Lower lobe of right lung (tissue), 2 donors: ENCODE data around the gene ZNF594. TPM values are rescaled to one million over a fixed set of nuclear protein-coding genes. Genes with fewer than 3 reads are reported as not detected.
A peak's percentile ranks its signal among the peaks of the same experiment; 100 is the strongest.
"Not testable (repeated sequence)": the region's sequence is repeated elsewhere in the genome, so short reads cannot be mapped to it uniquely, and the experiment has no call there.

Experiments
- ATAC-seq, 2 donors: fragments of 200-7000 bp; cut with Tn5 transposase; one replicate each; pipeline ENCODE4 v1.9.1; 2020 to 2022; ENCODE audit warnings: mild to moderate bottlenecking in 2 of 2, moderate library complexity in 2 of 2
- DNase-seq: peaks from one replicate; pipeline ENCODE4 v3.0.0-alpha.2; 2020
- H3K27ac ChIP-seq: fragments of 200-600 bp; one replicate; pipeline ENCODE4 v1.8.0; 2022
- H3K27me3 ChIP-seq: fragments of 200-600 bp; one replicate; pipeline ENCODE4 v1.8.0; 2022; ENCODE audit warnings: low read depth
- H3K36me3 ChIP-seq: fragments of 200-600 bp; one replicate; pipeline ENCODE4 v1.8.0; 2022; ENCODE audit warnings: mild to moderate bottlenecking
- H3K4me1 ChIP-seq: fragments of 200-600 bp; one replicate; pipeline ENCODE4 v1.8.0; 2022
- H3K4me3 ChIP-seq: fragments of 200-600 bp; one replicate; pipeline ENCODE4 v1.8.0; 2022; ENCODE audit warnings: mild to moderate bottlenecking
- H3K9me3 ChIP-seq: fragments of 200-600 bp; one replicate; pipeline ENCODE4 v1.8.0; 2022
- intact Hi-C: fragments of 100-400 bp; cut with DNase I; formaldehyde crosslinking; loops from one replicate; pipeline ENCODE4 v1.11.0; 2022
- long read RNA-seq: library from polyadenylated mRNA; unstranded; transcript quantifications from one replicate; pipeline ENCODE4 v2.0.0, GENCODE V29; 2021
- total RNA-seq: library from RNA; stranded (reverse); fragmentation: NEBNext Ultra II Directional; extraction: Animal tissue kit (Norgen Biotek cat#: 25700); gene quantifications from one replicate; pipeline ENCODE4 v1.2.1, GENCODE V29; 2021
- TF ChIP-seq, protein P1 (sequence below): fragments of 200-600 bp; IDR thresholded peaks from one replicate; pipeline ENCODE4 v1.8.0; 2022; ENCODE audit warnings: antibody characterized with exemption, mild to moderate bottlenecking
- donor health status: DM: no; HTN: yes; CAD: no; lungs with severe emphysema.

ZNF594 gene
- 8.7 TPM for total RNA-seq
- long read RNA-seq, full-length matches to known transcripts: 1 of 1 reads
- long read RNA-seq, partial matches to known transcripts: 0 of 1 reads
- long read RNA-seq, other reads (novel, unspliced or antisense): 0 of 1 reads

DNA sequence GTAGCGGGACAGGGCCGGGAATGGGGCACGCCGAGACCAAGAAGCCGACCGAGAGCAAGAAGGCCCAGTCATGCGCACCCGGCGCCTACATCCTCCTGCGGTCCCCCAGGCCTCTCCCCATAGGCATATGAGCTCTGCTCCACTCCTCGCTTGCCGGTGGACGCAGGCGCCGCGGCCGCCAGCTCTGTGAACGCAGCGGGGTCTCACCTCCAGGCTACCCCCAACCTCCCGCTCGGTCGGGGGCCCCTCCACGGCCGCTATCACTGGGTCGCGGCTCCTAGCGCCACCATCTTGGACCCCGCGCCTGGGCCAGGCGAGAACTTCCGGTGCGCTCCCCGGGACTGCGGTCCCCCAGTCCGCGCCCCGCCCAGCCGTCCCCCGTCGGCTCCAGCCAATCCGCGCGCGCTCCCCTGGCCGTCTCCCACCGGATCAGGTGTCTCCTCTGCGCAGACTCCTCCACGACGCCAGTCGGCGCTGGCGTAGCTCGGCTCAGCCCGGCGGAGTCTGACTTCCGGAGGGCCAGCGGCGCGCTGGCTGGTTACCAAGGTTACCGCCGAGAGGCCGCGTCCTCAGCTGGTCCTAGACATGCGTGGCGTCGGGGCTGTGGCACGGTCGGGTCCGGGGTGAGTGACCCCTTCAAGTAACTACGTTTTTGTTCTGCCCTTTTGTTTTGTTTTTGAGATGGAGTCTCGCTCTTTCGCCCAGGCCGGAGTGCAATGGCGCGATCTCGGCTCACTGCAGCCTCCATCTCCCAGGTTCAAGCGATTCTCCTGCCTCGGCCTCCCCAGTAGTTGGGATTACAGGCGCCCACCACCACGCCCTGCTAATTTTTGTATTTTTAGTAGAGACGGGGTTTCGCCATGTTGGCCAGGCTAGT, at the start of gene ZNF594:
TSS of gene ZNF594 (minus strand) at position 328 of the 877 bp plus-strand sequence. CDS start 7,612 bp downstream, outside the sequence.
- Histone ChIP-seq H3K27ac (peak within 1 kb of the TSS; percentile 83), H3K36me3 (no peaks in the 10 kb centered on the region), H3K4me1 (peaks cover 22% of the 10 kb centered on the region), H3K27me3 (no peaks in the 10 kb centered on the region), H3K4me3 (peak within 1 kb of the TSS; percentile 91), H3K9me3 (peaks cover 25% of the 10 kb centered on the region)
- TF ChIP-seq, protein P1, sequence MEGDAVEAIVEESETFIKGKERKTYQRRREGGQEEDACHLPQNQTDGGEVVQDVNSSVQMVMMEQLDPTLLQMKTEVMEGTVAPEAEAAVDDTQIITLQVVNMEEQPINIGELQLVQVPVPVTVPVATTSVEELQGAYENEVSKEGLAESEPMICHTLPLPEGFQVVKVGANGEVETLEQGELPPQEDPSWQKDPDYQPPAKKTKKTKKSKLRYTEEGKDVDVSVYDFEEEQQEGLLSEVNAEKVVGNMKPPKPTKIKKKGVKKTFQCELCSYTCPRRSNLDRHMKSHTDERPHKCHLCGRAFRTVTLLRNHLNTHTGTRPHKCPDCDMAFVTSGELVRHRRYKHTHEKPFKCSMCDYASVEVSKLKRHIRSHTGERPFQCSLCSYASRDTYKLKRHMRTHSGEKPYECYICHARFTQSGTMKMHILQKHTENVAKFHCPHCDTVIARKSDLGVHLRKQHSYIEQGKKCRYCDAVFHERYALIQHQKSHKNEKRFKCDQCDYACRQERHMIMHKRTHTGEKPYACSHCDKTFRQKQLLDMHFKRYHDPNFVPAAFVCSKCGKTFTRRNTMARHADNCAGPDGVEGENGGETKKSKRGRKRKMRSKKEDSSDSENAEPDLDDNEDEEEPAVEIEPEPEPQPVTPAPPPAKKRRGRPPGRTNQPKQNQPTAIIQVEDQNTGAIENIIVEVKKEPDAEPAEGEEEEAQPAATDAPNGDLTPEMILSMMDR: peak; percentile 75
- intact Hi-C loops: no loop called here
- DNase-seq: peak; percentile 98
- peak; percentile 100 for ATAC-seq

DNA sequence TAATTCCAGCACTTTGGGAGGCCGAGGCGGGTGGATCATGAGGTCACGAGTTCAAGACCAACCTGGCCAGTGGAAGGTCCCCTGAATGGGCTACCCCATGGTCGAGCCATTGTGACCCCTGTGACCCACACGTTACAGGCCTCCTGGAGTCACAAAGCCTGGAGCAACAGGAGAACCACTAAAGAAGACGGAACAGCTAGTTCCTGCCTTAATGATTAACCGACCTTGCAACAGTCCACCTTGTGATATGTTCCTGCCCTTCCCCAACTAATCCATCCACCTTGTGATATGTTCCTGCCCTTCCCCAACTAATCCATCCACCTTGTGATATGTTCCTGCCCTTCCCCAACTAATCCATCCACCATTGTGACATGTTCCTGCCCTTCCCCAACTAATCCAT, 48.1 kb upstream of the ZNF594 start:
- H3K4me1 ChIP-seq, intact Hi-C loops, H3K36me3 ChIP-seq, H3K9me3 ChIP-seq, ATAC-seq, H3K27ac ChIP-seq, DNase-seq, H3K4me3 ChIP-seq, H3K27me3 ChIP-seq: not testable (repeated sequence)

DNA sequence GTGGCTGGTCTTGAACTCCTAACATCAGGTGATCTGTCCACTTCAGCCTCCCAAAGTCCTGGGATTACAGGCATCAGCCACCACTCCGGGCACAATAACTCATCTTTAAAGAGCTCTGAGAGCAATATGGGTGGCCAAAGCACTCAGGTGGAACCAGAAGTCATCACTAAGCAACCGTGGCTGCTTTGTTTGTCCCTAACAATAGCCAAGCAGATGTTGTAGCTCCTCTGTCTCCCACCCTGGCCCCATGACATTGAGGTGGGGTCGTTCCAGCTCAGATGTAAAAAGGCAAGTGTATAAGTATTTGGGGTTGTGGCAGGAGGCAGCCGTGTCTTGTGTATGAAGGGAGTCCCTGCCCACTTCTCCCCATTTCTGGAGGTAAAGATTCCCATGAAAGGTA, 46.7 kb upstream of the ZNF594 start:
- H3K4me3 ChIP-seq: no peak overlapping the region
- H3K27me3 ChIP-seq: no peaks in the 10 kb centered on the region
- no peaks in the 10 kb centered on the region for H3K9me3 ChIP-seq
- DNase-seq (no peak), ATAC-seq (no peak)
- H3K27ac ChIP-seq: no peak overlapping the region
- intact Hi-C loops: no loop called here
- no peaks in the 10 kb centered on the region for H3K36me3 ChIP-seq
- no peaks in the 10 kb centered on the region for H3K4me1 ChIP-seq
- TF ChIP-seq, protein P1: no peak

DNA sequence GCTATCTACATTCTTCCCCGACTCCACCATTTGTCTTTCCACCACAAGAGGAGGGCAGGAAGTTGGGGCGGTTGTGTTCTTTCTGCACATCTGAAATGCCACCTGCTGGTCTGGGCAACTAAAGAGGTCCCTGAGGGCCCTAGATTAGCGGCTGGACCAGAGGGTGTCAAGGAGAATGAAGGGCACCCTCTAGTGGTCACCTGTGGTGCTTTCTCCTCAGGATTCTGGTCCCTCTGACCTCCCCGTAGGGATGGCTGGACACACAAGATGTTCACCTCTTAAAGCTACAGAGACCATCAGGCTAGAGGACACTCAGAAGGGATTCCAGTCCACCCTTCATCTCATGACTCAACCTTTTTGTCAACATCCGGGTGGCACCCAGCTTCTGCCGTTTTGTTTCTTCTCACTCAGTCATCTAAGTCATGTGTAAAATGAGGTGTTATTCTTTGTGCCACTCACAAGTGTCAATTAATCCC, 45.9 kb upstream of the ZNF594 start:
- intact Hi-C loops: no loop called here
- no peaks in the 10 kb centered on the region for H3K36me3 ChIP-seq

DNA sequence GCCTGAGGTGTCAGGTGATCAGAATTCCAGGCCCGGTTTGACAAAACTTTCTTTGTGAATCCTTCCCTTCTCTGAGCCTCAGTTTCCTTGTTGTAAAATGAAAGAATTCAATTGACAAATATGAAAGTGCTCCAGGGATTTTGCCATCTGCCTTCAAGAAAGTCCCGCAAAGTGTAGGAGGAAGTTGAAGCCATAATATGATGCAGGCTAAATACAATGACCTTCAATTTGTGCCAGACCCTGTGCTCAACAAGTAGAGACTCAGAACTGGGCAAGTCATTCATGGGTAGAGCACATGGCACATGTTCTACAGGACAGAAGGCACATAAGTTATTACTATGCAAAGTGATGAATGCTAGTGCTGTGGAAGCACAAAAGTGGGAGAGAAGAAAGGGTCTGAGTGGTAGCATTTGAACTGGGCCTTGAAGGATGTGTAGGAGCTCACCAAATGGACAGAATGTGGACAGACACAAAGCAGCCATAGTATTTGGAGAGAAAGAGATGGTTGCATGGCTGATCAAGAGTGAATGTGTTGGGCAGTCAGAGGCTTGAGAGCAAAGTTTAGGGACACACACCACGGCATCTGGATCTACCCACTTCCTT, 45.4 kb upstream of the ZNF594 start:
- no peak overlapping the region for H3K4me3 ChIP-seq
- intact Hi-C loops: no loop called here
- H3K27ac ChIP-seq: no peak overlapping the region
- H3K27me3 ChIP-seq: no peaks in the 10 kb centered on the region
- H3K4me1 ChIP-seq: no peaks in the 10 kb centered on the region
- DNase-seq (no peak), ATAC-seq (no peak)
- TF ChIP-seq, protein P1: no peak
- no peaks in the 10 kb centered on the region for H3K36me3 ChIP-seq
- H3K9me3 ChIP-seq: no peaks in the 10 kb centered on the region

More for the DNA sequence above, 45.9 kb upstream of the ZNF594 start:
- Histone ChIP-seq H3K4me1 (no peaks in the 10 kb centered on the region), H3K27me3 (no peaks in the 10 kb centered on the region), H3K27ac (no peak overlapping the region), H3K9me3 (no peaks in the 10 kb centered on the region), H3K4me3 (no peak overlapping the region)
- TF ChIP-seq, protein P1: peak; percentile 72
- ATAC-seq (peak; percentile 86 to 88), DNase-seq (peak; percentile 72)
